Thyroid gland (tissue), 4 donors: ENCODE data around the gene POLR3H. TPM values are rescaled to one million over a fixed set of nuclear protein-coding genes. Genes with fewer than 3 reads are reported as not detected.

ENCODE experiments used
- DNase-seq, 2 donors: peaks; one replicate each; pipeline ENCODE4 v3.0.0-alpha.2; 2019
- H3K27ac ChIP-seq, 3 donors: fragments of 200-600 bp; sonication (generic); 1 replicate in 2 of 3; 2 replicates in 1 of 3; pipeline ENCODE4 v1.5.1; 2016 to 2019; ENCODE audit warnings: mild to moderate bottlenecking in 1 of 3, moderate library complexity in 1 of 3
- H3K27me3 ChIP-seq: fragments of 200-600 bp; sonication (generic); one replicate; pipeline ENCODE4 v1.5.1; 2019
- H3K36me3 ChIP-seq, 2 donors: fragments of 200-600 bp; sonication (generic); one replicate each; pipeline ENCODE4 v1.5.1; 2016 to 2019
- H3K4me1 ChIP-seq, 2 donors: fragments of 200-600 bp; sonication (generic); one replicate each; pipeline ENCODE4 v1.5.1; 2017 to 2019
- H3K4me3 ChIP-seq, 3 donors: fragments of 200-600 bp; sonication (generic); replicated peaks in 1 of 3; 1 replicate in 2 of 3; 2 replicates in 1 of 3; pipeline ENCODE4 v1.5.1; 2016; ENCODE audit warnings: mild to moderate bottlenecking in 1 of 3
- H3K9me3 ChIP-seq: fragments of 200-600 bp; sonication (generic); one replicate; pipeline ENCODE4 v1.5.1; 2017
- CTCF ChIP-seq, 6 experiments: fragments of 200-600 bp in 3 of 6; fragments of 450-650 bp in 3 of 6; sonication (generic) in 3 of 6; IDR thresholded peaks; one replicate each; pipeline ENCODE4 v1.5.1; 2016 to 2019; ENCODE audit warnings: antibody characterized with exemption in 6 of 6, mild to moderate bottlenecking in 2 of 6, inconsistent platforms in 1 of 6, moderate library complexity in 1 of 6
- POLR2A ChIP-seq, 2 donors: fragments of 450-650 bp; IDR thresholded peaks; one replicate each; pipeline ENCODE4 v1.6.1; 2017; ENCODE audit warnings: antibody characterized with exemption in 2 of 2, mild to moderate bottlenecking in 2 of 2, moderate library complexity in 1 of 2
- WGBS, 2 donors: methylation state at CpG; one replicate each; pipeline ENCODE4 v1.1.5; 2017; 5-methylcytosine and 5-hydroxymethylcytosine counted together
- intact Hi-C: fragments of 100-400 bp; cut with DNase I; formaldehyde crosslinking; loops from one replicate; pipeline ENCODE4 v1.15.1; 2023
- total RNA-seq, 4 donors: library from RNA; depleted of rRNA; stranded (reverse); fragments of >200 nt; gene quantifications; one replicate each; pipeline ENCODE4 v1.2.3, GENCODE V29; 2016

Gene POLR3H
- total RNA-seq, 4 donors from 2014 or later, result 20.6 to 27.3 (median 25.3) TPM

GRCh38 chr22:41482319-41482935 lies 61.8 kb downstream of the POLR3H start:
- Histone ChIP-seq H3K27ac (peak overlapping the region; percentile 24 to 85 (median 70)), H3K36me3 (no peaks in the 10 kb centered on the region), H3K9me3 (no peaks in the 10 kb centered on the region), H3K4me3 (no peak overlapping the region), H3K4me1 (peaks cover 17 to 48% of the 10 kb centered on the region in 2 donors), H3K27me3 (no peaks in the 10 kb centered on the region)
- 50 to 71% methylated on average over 1 to 2 of the region's 2 CpGs for WGBS, 2 donors
- intact Hi-C loops, result no loop called here
- DNase-seq, result no peak
- TF ChIP-seq CTCF (IDR thresholded peaks at IDR 0.05) (no peak), POLR2A (IDR thresholded peaks at IDR 0.05) (no peak)

- intact Hi-C loops, result no loop called here
Measured at GRCh38 chr22:41481925-41482318, 62.3 kb downstream of the POLR3H start.

GRCh38 chr22:41481131-41481830 lies 63.0 kb downstream of the POLR3H start:
- H3K4me1 ChIP-seq, result peaks cover 17 to 48% of the 10 kb centered on the region in 2 donors
- peak; percentile 77 to 85 for DNase-seq
- intact Hi-C loops, result no loop called here

More at GRCh38 chr22:41481925-41482318, 62.3 kb downstream of the POLR3H start:
- no peak for DNase-seq
- TF ChIP-seq POLR2A (IDR thresholded peaks at IDR 0.05) (no peak), CTCF (IDR thresholded peaks at IDR 0.05) (no peak)
- Histone ChIP-seq H3K27me3 (no peaks in the 10 kb centered on the region), H3K9me3 (no peaks in the 10 kb centered on the region), H3K36me3 (no peaks in the 10 kb centered on the region), H3K4me3 (no peak overlapping the region), H3K27ac (peak overlapping the region; percentile 67 to 85 (median 70)), H3K4me1 (peaks cover 17 to 48% of the 10 kb centered on the region in 2 donors)
- WGBS, 2 donors, result 59 to 64% methylated on average over 4 to 5 of the region's 5 CpGs

GRCh38 chr22:41480397-41480735 lies 63.9 kb downstream of the POLR3H start:
- Histone ChIP-seq H3K36me3 (no peaks in the 10 kb centered on the region), H3K9me3 (no peaks in the 10 kb centered on the region), H3K4me3 (no peak overlapping the region), H3K27ac (peak overlapping the region; percentile 67 to 85 (median 70)), H3K4me1 (peaks cover 17 to 48% of the 10 kb centered on the region in 2 donors), H3K27me3 (no peaks in the 10 kb centered on the region)
- DNase-seq, result no peak
- WGBS, 2 donors, result 67 to 77% methylated on average over 7 of the region's 7 CpGs
- TF ChIP-seq POLR2A (IDR thresholded peaks at IDR 0.05) (no peak), CTCF (IDR thresholded peaks at IDR 0.05) (no peak)
- intact Hi-C loops, result no loop called here

More at GRCh38 chr22:41481131-41481830, 63.0 kb downstream of the POLR3H start:
- peak overlapping the region; percentile 67 to 85 (median 70) for H3K27ac ChIP-seq
- WGBS, 2 donors, result 61 to 66% methylated on average over 15 of the region's 15 CpGs
- H3K4me3 ChIP-seq, result no peak overlapping the region
- no peak for TF ChIP-seq POLR2A (IDR thresholded peaks at IDR 0.05)
- no peak for TF ChIP-seq CTCF (IDR thresholded peaks at IDR 0.05)
- no peaks in the 10 kb centered on the region for H3K27me3 ChIP-seq
- H3K36me3 ChIP-seq, result no peaks in the 10 kb centered on the region
- H3K9me3 ChIP-seq, result no peaks in the 10 kb centered on the region
